IMR-90 (cell line): Measurements from ENCODE around the gene PADI2. TPM values are rescaled to one million over a fixed set of nuclear protein-coding genes. Genes with fewer than 3 reads are reported as not detected.

Experiments
- ATAC-seq: fragments of 200-7000 bp; cut with Tn5 transposase; 2 replicates; pipeline ENCODE4 v1.9.1; 2020; ENCODE audit warnings: low read depth, mild to moderate bottlenecking, moderate library complexity
- BruUV-seq: library from RNA; stranded (reverse); fragments of 400-500 nt; replicated peaks from 2 replicates; lab custom pipeline; 2021; lab: Mats Ljungman, UMichigan
- CTCF ChIA-PET: fragments of 300-600 bp; formaldehyde crosslinking; extraction: SDS; loops from one replicate; lab custom pipeline; 2021; ENCODE audit warnings: antibody characterized with exemption; lab: Yijun Ruan, JAX
- POLR2A ChIA-PET: fragments of 300-600 bp; sonication (Branson Sonifier 250); formaldehyde crosslinking; loops from one replicate; lab custom pipeline; 2022; ENCODE audit warnings: antibody characterized with exemption; ENCODE audit not compliant: unreplicated experiment; lab: Charles Lee
- DNase-seq: peaks from one replicate; pipeline ENCODE4 v3.0.0; 2013
- H2AFZ ChIP-seq: replicated peaks from 2 replicates; pipeline ENCODE3; 2013; ENCODE audit warnings: low read length, mild to moderate bottlenecking; ENCODE audit not compliant: poor library complexity
- H2AK5ac ChIP-seq: 2 replicates; pipeline ENCODE4 v1.6.1; 2013; ENCODE audit warnings: low read depth, low read length, inconsistent platforms
- H2AK9ac ChIP-seq: replicated peaks from 2 replicates; pipeline ENCODE3; 2013; ENCODE audit warnings: mild to moderate bottlenecking, low read depth, low read length, moderate library complexity; ENCODE audit not compliant: poor library complexity
- H2BK120ac ChIP-seq: 2 replicates; pipeline ENCODE4 v1.6.1; 2013; ENCODE audit warnings: low read depth, low read length, inconsistent platforms
- H2BK15ac ChIP-seq: 3 replicates; pipeline ENCODE4 v1.6.1; 2013; ENCODE audit warnings: low read depth, low read length, inconsistent platforms
- H2BK20ac ChIP-seq: 2 replicates; pipeline ENCODE4 v1.6.1; 2013; ENCODE audit warnings: low read depth, mild to moderate bottlenecking, inconsistent platforms, low read length, moderate library complexity
- H2BK5ac ChIP-seq: 2 replicates; pipeline ENCODE4 v1.6.1; 2013; ENCODE audit warnings: mild to moderate bottlenecking, low read depth, low read length, inconsistent platforms; ENCODE audit not compliant: poor library complexity, severe bottlenecking
- H3K14ac ChIP-seq: replicated peaks from 2 replicates; pipeline ENCODE4 v1.6.1; 2013; ENCODE audit warnings: low read depth, low read length, inconsistent platforms
- H3K18ac ChIP-seq: 2 replicates; pipeline ENCODE4 v1.6.1; 2013; ENCODE audit warnings: low read depth, low read length, control low read depth
- H3K23ac ChIP-seq: 2 replicates; pipeline ENCODE4 v1.6.1; 2013; ENCODE audit warnings: low read depth, low read length, inconsistent platforms
- H3K27ac ChIP-seq: 2 replicates; pipeline ENCODE4 v1.5.1; 2013; ENCODE audit warnings: mild to moderate bottlenecking, control low read depth, low read length; ENCODE audit not compliant: insufficient read depth
- H3K27me3 ChIP-seq: 2 replicates; pipeline ENCODE4 v1.6.1; 2013; ENCODE audit warnings: low read length; ENCODE audit not compliant: control insufficient read depth, insufficient read depth
- H3K36me3 ChIP-seq: 2 replicates; pipeline ENCODE4 v1.6.1; 2013; ENCODE audit warnings: low read length, mixed read lengths; ENCODE audit not compliant: control insufficient read depth, insufficient read depth
- H3K4ac ChIP-seq: 2 replicates; pipeline ENCODE4 v1.6.1; 2013; ENCODE audit warnings: low read depth, low read length, inconsistent platforms
- H3K4me1 ChIP-seq: 2 replicates; pipeline ENCODE4 v1.6.1; 2013; ENCODE audit warnings: low read length, mixed read lengths; ENCODE audit not compliant: control insufficient read depth, insufficient read depth
- H3K4me2 ChIP-seq: 2 replicates; pipeline ENCODE4 v1.6.1; 2013; ENCODE audit warnings: low read depth, mild to moderate bottlenecking, control low read depth, low read length, moderate library complexity
- H3K4me3 ChIP-seq: 2 replicates; pipeline ENCODE4 v1.5.1; 2013; ENCODE audit warnings: low read depth, mild to moderate bottlenecking, control low read depth, low read length, moderate library complexity; ENCODE audit not compliant: insufficient read depth
- H3K56ac ChIP-seq: 2 replicates; pipeline ENCODE4 v1.6.1; 2013; ENCODE audit warnings: low read length, inconsistent platforms; ENCODE audit not compliant: insufficient read depth; ENCODE audit errors: extremely low read depth
- H3K79me1 ChIP-seq, 2 experiments: 2 replicates each; pipeline ENCODE4 v1.6.1; 2013; ENCODE audit warnings: low read length in 2 of 2, inconsistent platforms in 1 of 2, low read depth in 1 of 2
- H3K9ac ChIP-seq: 2 replicates; pipeline ENCODE4 v1.6.1; 2013; ENCODE audit warnings: low read depth, low read length, control low read depth
- H3K9me1 ChIP-seq: 2 replicates; pipeline ENCODE4 v1.6.1; 2013; ENCODE audit warnings: low read length, inconsistent platforms; ENCODE audit not compliant: insufficient read depth
- H3K9me3 ChIP-seq: 2 replicates; pipeline ENCODE4 v1.6.1; 2013; ENCODE audit warnings: low read length; ENCODE audit not compliant: control insufficient read depth, insufficient read depth
- H4K20me1 ChIP-seq: 2 replicates; pipeline ENCODE4 v1.6.1; 2013; ENCODE audit warnings: low read length, inconsistent platforms; ENCODE audit not compliant: insufficient read depth
- H4K5ac ChIP-seq: 2 replicates; pipeline ENCODE4 v1.6.1; 2013; ENCODE audit warnings: mild to moderate bottlenecking, low read depth, low read length, control low read depth
- H4K8ac ChIP-seq, 2 experiments: 2 replicates each; pipeline ENCODE4 v1.6.1; 2013; ENCODE audit warnings: low read depth in 2 of 2, low read length in 2 of 2, control low read depth in 1 of 2, inconsistent platforms in 1 of 2
- H4K91ac ChIP-seq: 2 replicates; pipeline ENCODE4 v1.6.1; 2013; ENCODE audit warnings: low read depth, low read length, inconsistent platforms; ENCODE audit not compliant: insufficient read depth
- BHLHE40 ChIP-seq: fragments of 150-350 bp; IDR thresholded peaks from 2 replicates; pipeline ENCODE4 v1.6.1; 2016; ENCODE audit warnings: mild to moderate bottlenecking, low read depth, low read length
- CEBPB ChIP-seq: IDR thresholded peaks from 2 replicates; pipeline ENCODE4 v1.6.1; 2012; ENCODE audit warnings: low read depth, low read length, improper control_type of control experiment
- CHD1 ChIP-seq: IDR thresholded peaks from 2 replicates; pipeline ENCODE4 v1.6.1; 2012; ENCODE audit warnings: low read depth, low read length, improper control_type of control experiment
- CTCF ChIP-seq: conservative IDR thresholded peaks from 2 replicates; pipeline ENCODE4 v1.5.1; 2012; ENCODE audit warnings: mild to moderate bottlenecking, low read depth, low read length, improper control_type of control experiment
- FOS ChIP-seq: fragments of 150-350 bp; IDR thresholded peaks from 2 replicates; pipeline ENCODE4 v1.6.1; 2016; ENCODE audit warnings: low read depth, low read length
- MAFK ChIP-seq: IDR thresholded peaks from 2 replicates; pipeline ENCODE4 v1.6.1; 2012; ENCODE audit warnings: low read depth, low read length, improper control_type of control experiment
- MAZ ChIP-seq: IDR thresholded peaks from 2 replicates; pipeline ENCODE4 v1.6.1; 2012; ENCODE audit warnings: low read depth, mild to moderate bottlenecking, low read length, improper control_type of control experiment, moderate library complexity, borderline replicate concordance
- MXI1 ChIP-seq: IDR thresholded peaks from 2 replicates; pipeline ENCODE4 v1.6.1; 2012; ENCODE audit warnings: low read depth, mild to moderate bottlenecking, low read length, moderate library complexity, borderline replicate concordance
- NFE2L2 ChIP-seq: fragments of 150-350 bp; IDR thresholded peaks from 2 replicates; pipeline ENCODE4 v1.6.1; 2016; ENCODE audit warnings: low read depth, mild to moderate bottlenecking, low read length
- POLR2A ChIP-seq: IDR thresholded peaks from 2 replicates; pipeline ENCODE4 v1.6.1; 2012; ENCODE audit warnings: mild to moderate bottlenecking, low read depth, low read length
- RAD21 ChIP-seq: IDR thresholded peaks from 2 replicates; pipeline ENCODE4 v1.6.1; 2012; ENCODE audit warnings: low read length, improper control_type of control experiment
- RCOR1 ChIP-seq: IDR thresholded peaks from 2 replicates; pipeline ENCODE4 v1.6.1; 2012; ENCODE audit warnings: mild to moderate bottlenecking, low read length, improper control_type of control experiment; ENCODE audit not compliant: insufficient replicate concordance
- RFX5 ChIP-seq: IDR thresholded peaks from 2 replicates; pipeline ENCODE4 v1.8.0; 2012; ENCODE audit warnings: low read depth, mild to moderate bottlenecking, low read length, moderate library complexity
- SMC3 ChIP-seq: fragments of 150-350 bp; IDR thresholded peaks from 2 replicates; pipeline ENCODE4 v1.6.1; 2016; ENCODE audit warnings: low read depth, mild to moderate bottlenecking, antibody characterized with exemption, low read length, moderate library complexity
- WGBS, 2 experiments: methylation state at CpG; one replicate each; pipeline versions ENCODE4 v1.1.5 to v1.1.7; 2013; ENCODE audit warnings: missing lambda C conversion rate in 2 of 2; ENCODE audit not compliant: insufficient read length in 1 of 2; ENCODE audit errors: extremely low coverage in 2 of 2; 5-methylcytosine and 5-hydroxymethylcytosine counted together
- dilution Hi-C: fragments of 300-500 bp; cut with HindIII; formaldehyde crosslinking; loops from one replicate; pipeline ENCODE4 v1.14.3; 2018; ENCODE audit warnings: low sequenced_read_pairs; ENCODE audit not compliant: unreplicated experiment
- in situ Hi-C: fragments of 300-500 bp; cut with MboI; formaldehyde crosslinking; loops from 3 replicates; pipeline ENCODE4 v1.14.3; 2019; ENCODE audit warnings: low sequenced_read_pairs, inconsistent platforms, mixed read lengths
- intact Hi-C: fragments of 100-400 bp; cut with micrococcal nuclease; formaldehyde crosslinking; loops from 2 replicates; pipeline ENCODE4 v1.10.0; 2022
- polyA plus RNA-seq, 3 experiments: library from polyadenylated mRNA; depleted of rRNA; stranded (reverse); fragments of >200 nt; gene quantifications; 2 replicates each; pipeline ENCODE4 v1.2.3, GENCODE V29; 2012; ENCODE audit warnings: low replicate concordance in 1 of 3
- total RNA-seq: library from RNA; depleted of rRNA; stranded (reverse); fragments of >200 nt; gene quantifications from 2 replicates; pipeline ENCODE4 v1.2.3, GENCODE V29; 2012
- TF ChIP-seq, protein P1 (sequence below): fragments of 150-350 bp; IDR thresholded peaks from 2 replicates; pipeline ENCODE4 v1.6.1; 2017; ENCODE audit warnings: mild to moderate bottlenecking, antibody characterized with exemption, low read length, low read depth
- TF ChIP-seq, protein P2 (sequence below): fragments of 150-350 bp; IDR thresholded peaks from 2 replicates; pipeline ENCODE4 v1.6.1; 2016; ENCODE audit warnings: low read depth, mild to moderate bottlenecking, low read length, moderate library complexity, borderline replicate concordance

Gene PADI2
- total and polyA plus RNA-seq, 2 of the 4 experiments (the other 2 are of a cell fraction): not detected

- no peak overlapping the region for H2BK120ac ChIP-seq
- no peak overlapping the region for H2BK15ac ChIP-seq
- H2AFZ ChIP-seq: peak overlapping the region; percentile 66
- no peak overlapping the region for H3K9ac ChIP-seq
- in situ Hi-C loops: no loop called here
- no peak overlapping the region for H2BK5ac ChIP-seq
- no TSS peak for BruUV-seq
- H3K79me1 ChIP-seq: no peaks in the 10 kb centered on the region
- no peak overlapping the region for H3K18ac ChIP-seq
- H4K91ac ChIP-seq: no peak overlapping the region
- intact Hi-C loops: no loop called here
- no peaks in the 10 kb centered on the region for H3K36me3 ChIP-seq
- H2AK9ac ChIP-seq: peak overlapping the region; percentile 34
- H3K56ac ChIP-seq: no peak overlapping the region
- ChIA-PET CTCF (interaction anchor here (1.3 kb wide), 1 partner anchor 118 kb away, joined by 3 read pairs; no protein-coding TSS in a partner anchor), POLR2A (no interaction called here)
- H2BK20ac ChIP-seq: no peak overlapping the region
- TF ChIP-seq FOS (no peak), CTCF (no peak), SMC3 (no peak), MAFK (no peak), RFX5 (no peak), MAZ (no peak), CEBPB (no peak), MXI1 (no peak), POLR2A (no peak), CHD1 (no peak), RCOR1 (no peak), BHLHE40 (no peak), RAD21 (no peak), NFE2L2 (no peak)
- TF ChIP-seq, protein P1, sequence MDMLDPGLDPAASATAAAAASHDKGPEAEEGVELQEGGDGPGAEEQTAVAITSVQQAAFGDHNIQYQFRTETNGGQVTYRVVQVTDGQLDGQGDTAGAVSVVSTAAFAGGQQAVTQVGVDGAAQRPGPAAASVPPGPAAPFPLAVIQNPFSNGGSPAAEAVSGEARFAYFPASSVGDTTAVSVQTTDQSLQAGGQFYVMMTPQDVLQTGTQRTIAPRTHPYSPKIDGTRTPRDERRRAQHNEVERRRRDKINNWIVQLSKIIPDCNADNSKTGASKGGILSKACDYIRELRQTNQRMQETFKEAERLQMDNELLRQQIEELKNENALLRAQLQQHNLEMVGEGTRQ: no peak
- TF ChIP-seq, protein P2, sequence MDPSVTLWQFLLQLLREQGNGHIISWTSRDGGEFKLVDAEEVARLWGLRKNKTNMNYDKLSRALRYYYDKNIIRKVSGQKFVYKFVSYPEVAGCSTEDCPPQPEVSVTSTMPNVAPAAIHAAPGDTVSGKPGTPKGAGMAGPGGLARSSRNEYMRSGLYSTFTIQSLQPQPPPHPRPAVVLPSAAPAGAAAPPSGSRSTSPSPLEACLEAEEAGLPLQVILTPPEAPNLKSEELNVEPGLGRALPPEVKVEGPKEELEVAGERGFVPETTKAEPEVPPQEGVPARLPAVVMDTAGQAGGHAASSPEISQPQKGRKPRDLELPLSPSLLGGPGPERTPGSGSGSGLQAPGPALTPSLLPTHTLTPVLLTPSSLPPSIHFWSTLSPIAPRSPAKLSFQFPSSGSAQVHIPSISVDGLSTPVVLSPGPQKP: no peak
- peaks cover 52% of the 10 kb centered on the region for H3K27me3 ChIP-seq
- no peaks in the 10 kb centered on the region for H3K9me3 ChIP-seq
- H3K9me1 ChIP-seq: no peaks in the 10 kb centered on the region
- no peak overlapping the region for H3K27ac ChIP-seq
- ATAC-seq (no peak), DNase-seq (no peak)
- no peak overlapping the region; the same call in 1 of the 2 replicates for H2AK5ac ChIP-seq
- peak overlapping the region; percentile 67 for H3K4me2 ChIP-seq
- peaks cover 15% of the 10 kb centered on the region for H3K4me1 ChIP-seq
- H4K8ac ChIP-seq: no peak overlapping the region
- H3K4ac ChIP-seq: no peak overlapping the region
- no peaks in the 10 kb centered on the region for H4K20me1 ChIP-seq
- dilution Hi-C loops: no loop called here
- WGBS, 2 experiments: 3% methylated on average over 10 of the region's 14 CpGs; no CpG with 5 or more reads in 1 of the 2 experiments
- peak overlapping the region; percentile 55 for H3K23ac ChIP-seq
- H3K14ac ChIP-seq: no peak overlapping the region
- no peak overlapping the region for H3K4me3 ChIP-seq
- no peak overlapping the region for H4K5ac ChIP-seq
Measured at GRCh38 chr1:17118706-17119075, 560 bp downstream of the PADI2 start.
